ENCODE measurements around the gene TIAM1. TPM values are rescaled to one million over a fixed set of nuclear protein-coding genes. Genes with fewer than 3 reads are reported as not detected.

Gene TIAM1
- total and polyA plus RNA-seq, 2 of the 8 experiments (the other 6 are each of a cell fraction or from before 2014, with no cell fraction given) = 10.1 to 30.7 TPM

DNA sequence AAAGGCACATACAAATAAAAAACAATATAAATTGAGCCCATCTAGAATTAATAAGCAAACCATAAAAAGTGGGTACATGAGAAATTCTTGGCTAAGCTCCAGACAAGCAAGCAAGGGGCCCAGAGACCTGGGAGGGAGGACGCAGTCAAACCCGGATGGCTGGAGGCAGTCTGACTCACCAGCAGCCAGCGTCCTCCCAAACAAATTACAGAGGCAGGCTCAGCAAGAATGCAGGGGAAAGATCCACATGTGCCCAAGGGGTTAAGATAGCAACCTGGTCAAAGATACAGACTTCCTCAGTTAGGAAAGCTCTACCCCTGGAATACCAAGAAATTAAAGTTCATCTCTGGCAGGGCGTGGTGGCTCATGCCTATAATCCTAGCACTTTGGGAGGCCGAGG is 7.4 kb upstream of the TIAM1 start (continued):
- TF ChIP-seq TBP (IDR thresholded peaks at IDR 0.05; ENCODE audit: low read depth, low read length) = no peak
- TF ChIP-seq RFX5 (IDR thresholded peaks at IDR 0.05; ENCODE audit: borderline replicate concordance, low read depth, low read length) = no peak
- TF ChIP-seq FOSL1 (IDR thresholded peaks at IDR 0.05; ENCODE audit: insufficient read depth, low read depth, low read length) = no peak
- TF ChIP-seq TAF7 (optimal IDR thresholded peaks at IDR 0.05; ENCODE audit: borderline replicate concordance, low read depth, low read length) = no peak
- TF ChIP-seq, protein P1, sequence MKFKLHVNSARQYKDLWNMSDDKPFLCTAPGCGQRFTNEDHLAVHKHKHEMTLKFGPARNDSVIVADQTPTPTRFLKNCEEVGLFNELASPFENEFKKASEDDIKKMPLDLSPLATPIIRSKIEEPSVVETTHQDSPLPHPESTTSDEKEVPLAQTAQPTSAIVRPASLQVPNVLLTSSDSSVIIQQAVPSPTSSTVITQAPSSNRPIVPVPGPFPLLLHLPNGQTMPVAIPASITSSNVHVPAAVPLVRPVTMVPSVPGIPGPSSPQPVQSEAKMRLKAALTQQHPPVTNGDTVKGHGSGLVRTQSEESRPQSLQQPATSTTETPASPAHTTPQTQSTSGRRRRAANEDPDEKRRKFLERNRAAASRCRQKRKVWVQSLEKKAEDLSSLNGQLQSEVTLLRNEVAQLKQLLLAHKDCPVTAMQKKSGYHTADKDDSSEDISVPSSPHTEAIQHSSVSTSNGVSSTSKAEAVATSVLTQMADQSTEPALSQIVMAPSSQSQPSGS (IDR thresholded peaks at IDR 0.05; ENCODE audit: low read length) = no peak
